GM12875 (cell line): ENCODE measurements around the gene AP2S1.

Experiments used
- H3K4me3 ChIP-seq: one replicate; pipeline ENCODE4 v1.5.1; 2011; ENCODE audit warnings: low read depth, low read length, control low read depth
- TF ChIP-seq, protein P1 (sequence below): IDR thresholded peaks from 2 replicates; pipeline ENCODE4 v1.5.1; 2011; ENCODE audit warnings: low read depth, mild to moderate bottlenecking, control low read depth, inconsistent platforms, low read length, moderate library complexity, borderline replicate concordance; ENCODE audit not compliant: insufficient read depth

The AP2S1 gene

DNA sequence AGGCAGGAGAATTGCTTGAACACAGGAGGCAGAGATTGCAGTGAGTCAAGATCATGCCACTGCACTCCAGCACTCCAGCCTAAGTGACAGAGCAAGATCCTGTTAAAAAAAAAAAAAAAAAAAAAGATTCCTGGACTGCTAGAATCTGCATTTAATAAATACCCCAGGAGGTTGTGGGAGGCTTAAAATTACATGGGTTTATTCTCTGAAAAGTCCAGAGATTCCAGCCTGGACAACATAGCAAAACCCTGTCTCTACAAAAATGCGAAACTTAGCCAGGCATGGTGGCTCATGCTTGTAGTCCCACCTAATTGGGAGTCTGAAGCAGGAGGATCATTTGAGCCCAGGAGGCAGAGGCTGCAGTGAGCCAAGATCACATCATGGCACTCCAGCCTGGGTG, 52.8 kb downstream of the AP2S1 start:
- no peak overlapping the region for H3K4me3 ChIP-seq
- TF ChIP-seq, protein P1, sequence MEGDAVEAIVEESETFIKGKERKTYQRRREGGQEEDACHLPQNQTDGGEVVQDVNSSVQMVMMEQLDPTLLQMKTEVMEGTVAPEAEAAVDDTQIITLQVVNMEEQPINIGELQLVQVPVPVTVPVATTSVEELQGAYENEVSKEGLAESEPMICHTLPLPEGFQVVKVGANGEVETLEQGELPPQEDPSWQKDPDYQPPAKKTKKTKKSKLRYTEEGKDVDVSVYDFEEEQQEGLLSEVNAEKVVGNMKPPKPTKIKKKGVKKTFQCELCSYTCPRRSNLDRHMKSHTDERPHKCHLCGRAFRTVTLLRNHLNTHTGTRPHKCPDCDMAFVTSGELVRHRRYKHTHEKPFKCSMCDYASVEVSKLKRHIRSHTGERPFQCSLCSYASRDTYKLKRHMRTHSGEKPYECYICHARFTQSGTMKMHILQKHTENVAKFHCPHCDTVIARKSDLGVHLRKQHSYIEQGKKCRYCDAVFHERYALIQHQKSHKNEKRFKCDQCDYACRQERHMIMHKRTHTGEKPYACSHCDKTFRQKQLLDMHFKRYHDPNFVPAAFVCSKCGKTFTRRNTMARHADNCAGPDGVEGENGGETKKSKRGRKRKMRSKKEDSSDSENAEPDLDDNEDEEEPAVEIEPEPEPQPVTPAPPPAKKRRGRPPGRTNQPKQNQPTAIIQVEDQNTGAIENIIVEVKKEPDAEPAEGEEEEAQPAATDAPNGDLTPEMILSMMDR: no peak

DNA sequence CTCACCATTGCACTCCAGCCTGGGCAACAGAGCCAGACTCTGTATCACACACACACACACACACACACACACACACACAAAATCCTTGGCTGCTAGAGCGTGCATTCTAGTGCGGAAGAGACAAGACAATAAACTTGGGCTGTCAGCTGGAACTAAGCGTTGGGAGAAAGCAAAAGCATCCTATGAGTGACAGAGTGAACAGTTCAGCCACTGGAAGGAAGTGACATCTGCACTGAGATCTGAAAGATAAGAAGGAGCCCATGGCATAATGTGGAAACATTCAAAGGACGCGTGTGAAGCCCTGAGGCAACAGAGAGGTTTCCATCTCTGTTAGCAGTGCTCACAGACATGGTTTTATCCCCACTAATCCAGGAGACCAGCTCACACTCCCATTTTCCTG, 58.7 kb downstream of the AP2S1 start:
- H3K4me3 ChIP-seq: no peak overlapping the region
- TF ChIP-seq, protein P1: no peak

DNA sequence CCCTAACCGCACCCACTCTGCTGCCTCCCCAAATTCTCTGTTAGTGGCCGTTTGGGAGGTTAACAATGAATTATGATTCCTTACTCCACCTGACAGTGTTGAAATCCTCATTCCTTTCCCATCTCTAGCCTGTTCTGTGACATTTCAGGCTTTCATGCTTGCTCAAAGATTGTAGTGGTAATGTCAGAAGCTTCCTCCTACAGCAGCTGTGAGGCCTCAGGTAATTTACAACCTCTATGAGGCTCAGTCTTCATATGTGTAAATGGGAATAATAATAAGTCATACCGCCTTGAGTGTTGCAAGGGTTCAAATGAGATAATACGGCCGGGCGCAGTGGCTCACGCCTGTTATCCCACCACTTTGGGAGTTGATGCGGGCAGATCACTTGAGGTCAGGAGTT, 61.3 kb downstream of the AP2S1 start:
- H3K4me3 ChIP-seq: no peak overlapping the region
- TF ChIP-seq, protein P1: no peak

DNA sequence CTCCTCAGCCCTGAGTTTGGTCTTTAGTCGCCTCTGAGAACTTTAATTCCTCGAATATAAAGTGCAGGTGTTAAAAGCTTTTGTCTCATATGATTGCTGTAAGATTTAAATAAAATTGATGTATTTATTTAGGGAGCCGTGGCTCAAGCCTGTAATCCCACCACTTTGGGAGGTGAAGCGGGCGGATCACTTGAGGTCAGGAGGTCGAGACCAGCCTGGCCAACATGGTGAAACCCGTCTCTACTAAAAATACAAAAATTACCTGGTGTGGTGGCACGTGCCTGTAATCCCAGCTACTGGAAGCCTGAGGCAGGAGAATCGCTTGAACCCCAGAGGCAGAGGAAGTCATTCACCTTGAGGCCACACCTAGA, 61.7 kb downstream of the AP2S1 start:
- H3K4me3 ChIP-seq: no peak overlapping the region
- TF ChIP-seq, protein P1: no peak

DNA sequence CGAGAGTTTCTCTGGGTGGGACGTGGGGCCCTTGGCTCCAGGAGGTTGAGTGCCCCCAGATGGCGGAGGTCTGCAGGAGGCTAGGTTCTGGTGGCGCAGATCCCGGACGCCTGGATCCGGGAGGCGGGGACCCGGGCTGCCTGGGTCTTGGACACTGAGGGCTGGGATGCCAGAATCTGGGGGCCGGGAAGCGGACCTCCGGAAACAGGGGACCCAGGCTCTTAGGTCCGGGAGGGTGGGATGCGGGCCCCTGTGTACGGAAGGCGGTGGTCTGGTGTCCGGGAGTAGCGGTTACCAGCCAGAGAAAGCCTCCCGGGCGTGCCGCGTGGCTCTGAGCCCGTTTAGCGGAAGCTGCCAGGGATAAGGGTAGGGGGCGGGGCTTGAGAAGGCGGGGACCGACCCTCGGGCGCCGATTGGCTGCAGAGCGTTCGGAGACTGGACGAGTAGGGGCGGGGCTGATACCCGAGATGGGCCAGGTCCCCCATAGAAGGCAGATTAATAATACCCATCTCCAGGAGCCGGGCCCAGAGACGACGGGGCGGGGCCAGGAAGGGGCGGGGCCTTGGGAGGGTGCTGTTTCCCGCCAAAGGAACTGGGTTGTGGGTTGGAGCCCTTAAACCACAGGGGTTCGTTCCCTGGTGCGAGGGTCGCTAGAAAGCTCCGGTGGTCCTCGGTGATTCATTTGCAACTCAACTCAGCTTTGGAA, 62.2 kb downstream of the AP2S1 start, which contains the start of gene SLC1A5:
TSS of gene SLC1A5 (minus strand) at position 333 of the 706 bp plus-strand sequence. CDS start 629 bp downstream, outside the sequence.
- peak within 1 kb of the TSS; percentile 90 for H3K4me3 ChIP-seq
- TF ChIP-seq, protein P1: no peak
